Middle frontal gyrus (tissue), 1 donor: Measurements from ENCODE around the gene STAB2.

Experiments used
- DNase-seq: peaks from one replicate; pipeline ENCODE4 v3.0.0-alpha.2; 2015; ENCODE audit warnings: low spot score; ENCODE audit errors: extremely low spot score

Gene STAB2

DNA sequence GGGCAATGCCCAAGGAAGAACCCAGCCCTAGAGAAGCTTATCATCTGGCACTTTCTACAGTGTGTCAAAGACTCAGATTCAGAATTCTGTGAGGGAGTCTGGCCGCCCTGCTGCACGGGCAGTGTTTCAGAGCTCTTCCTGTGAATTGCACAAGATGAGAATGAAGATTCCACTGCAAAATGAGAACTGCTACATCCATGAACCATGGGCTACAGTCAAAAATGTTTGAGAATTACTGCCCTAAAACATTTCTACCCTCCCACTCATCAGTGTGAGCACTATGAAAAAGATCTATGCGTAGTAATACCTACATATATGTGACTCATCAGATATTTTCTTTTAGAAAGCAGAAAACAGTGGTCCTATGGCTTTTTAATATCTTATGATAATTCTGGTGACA lies 104.0 kb downstream of the STAB2 start:
- DNase-seq: no peak

- no peak for DNase-seq
Observed at GRCh38 chr12:103696101-103696500, 109.0 kb downstream of the STAB2 start.

DNA sequence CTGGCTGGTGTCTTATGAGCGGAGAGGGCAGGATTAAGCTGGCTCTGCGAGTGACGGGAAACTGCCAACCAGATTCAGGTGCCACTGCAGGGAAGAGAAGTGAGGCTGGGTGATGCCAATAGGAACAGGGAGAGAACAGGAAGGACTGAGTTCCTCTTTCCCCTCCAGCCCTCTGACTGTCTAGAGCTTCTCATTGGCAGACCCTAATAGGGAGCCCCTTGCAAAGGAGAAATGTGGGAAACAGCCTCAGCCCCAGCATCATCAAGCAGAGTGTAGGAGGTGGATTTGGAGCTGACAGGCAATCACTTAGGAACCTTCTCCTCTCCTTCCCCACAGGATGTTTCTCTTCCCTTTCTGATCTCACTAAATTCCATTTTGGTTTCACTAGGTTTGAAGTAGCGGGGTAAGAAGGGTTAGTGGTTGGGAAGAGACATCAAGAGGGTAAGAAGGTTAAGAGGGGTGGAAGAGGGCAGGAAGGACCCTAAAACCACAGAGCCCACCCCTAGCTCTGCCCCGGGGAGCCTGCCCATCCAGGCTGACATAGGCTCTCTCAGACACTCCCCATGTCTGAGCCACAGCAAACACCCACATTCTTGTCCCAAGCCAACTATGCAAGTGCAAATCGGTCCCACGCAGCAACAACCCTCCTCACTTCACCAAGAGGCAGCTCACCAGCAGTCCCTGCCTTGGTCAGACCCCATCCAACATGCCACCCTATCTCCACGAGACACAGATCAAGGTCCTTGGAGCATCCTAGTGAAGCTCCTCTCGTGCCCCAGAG lies 111.1 kb downstream of the STAB2 start:
- DNase-seq: no peak

GRCh38 chr12:103698752-103699560 lies 111.9 kb downstream of the STAB2 start:
- no peak for DNase-seq

GRCh38 chr12:103705098-103705497 lies 118.0 kb downstream of the STAB2 start:
- DNase-seq: no peak

GRCh38 chr12:103705927-103706326 lies 118.9 kb downstream of the STAB2 start:
- DNase-seq: no peak

DNA sequence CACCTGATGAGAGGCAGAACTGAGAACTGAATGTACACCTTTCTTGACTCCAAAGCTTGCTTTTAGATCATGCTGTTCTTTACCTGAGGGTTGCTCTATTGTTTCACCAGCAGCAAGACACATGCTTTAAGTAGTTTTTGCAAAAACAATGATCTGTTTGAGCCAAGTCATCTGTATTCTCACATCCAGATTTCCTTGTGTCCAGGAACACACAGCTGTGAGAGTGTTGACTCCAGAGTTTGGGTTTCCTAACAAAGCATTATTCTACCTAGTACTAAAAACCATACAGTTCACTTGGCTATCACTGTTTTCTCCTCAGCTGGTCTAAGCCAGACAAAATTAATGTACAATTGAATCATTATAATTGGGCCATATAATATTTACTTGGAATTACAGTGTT lies 120.4 kb downstream of the STAB2 start:
- no peak for DNase-seq

DNA sequence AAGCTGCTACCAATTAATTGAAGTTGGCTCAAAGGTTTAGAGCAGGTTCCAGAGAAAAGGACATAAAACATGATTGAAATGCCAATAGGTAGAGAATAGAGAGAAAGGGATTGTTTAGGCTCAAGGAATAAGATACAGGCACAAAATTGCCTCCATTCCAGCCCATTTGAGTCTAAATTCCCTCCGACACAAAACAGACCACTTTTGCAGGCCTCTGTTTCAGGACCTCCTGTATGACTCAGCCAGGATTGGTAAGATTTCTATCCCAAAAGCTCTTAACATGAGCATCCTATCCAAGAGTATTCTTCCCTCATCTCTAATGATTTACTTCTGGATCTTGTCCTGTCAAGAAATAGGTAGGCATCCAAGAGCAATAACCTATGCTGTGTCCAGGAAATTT lies 123.5 kb downstream of the STAB2 start:
- DNase-seq: no peak

GRCh38 chr12:103712216-103712615 lies 125.1 kb downstream of the STAB2 start:
- DNase-seq: no peak

- no peak for DNase-seq
Observed at GRCh38 chr12:103715494-103715893, 128.4 kb downstream of the STAB2 start.

DNA sequence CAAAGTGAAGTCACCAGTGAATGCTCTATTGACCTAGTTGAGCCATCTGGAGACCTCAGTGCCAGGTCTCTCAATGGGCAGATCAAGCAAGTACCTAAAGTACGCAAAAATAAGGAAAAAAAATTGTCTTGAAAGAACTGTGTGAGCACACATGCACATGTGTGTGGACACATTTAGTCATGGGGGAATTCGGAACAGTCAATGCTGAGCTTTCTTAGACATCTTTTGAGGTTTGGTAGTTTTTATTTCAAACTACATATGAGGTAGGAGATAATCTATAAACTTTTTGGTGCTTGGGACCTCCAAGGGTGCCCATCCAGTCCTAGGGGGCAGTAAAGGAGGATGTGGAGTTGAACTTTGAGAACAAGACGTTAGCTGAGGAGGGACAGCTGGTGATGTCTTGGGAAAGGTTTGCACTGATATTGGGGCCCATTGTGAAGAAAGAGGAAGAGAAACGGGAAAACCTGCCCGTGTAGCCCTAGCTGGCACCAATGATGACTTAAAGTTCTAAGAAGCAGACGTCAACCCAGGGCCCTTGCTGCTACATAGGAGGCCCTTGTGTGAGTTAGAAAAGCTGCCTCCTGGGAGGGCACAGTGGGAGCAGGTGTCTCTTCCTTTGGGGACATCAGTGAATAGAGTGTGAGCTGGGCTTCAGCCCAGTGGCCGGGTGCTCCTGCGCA lies 129.6 kb downstream of the STAB2 start:
- no peak for DNase-seq

- no peak for DNase-seq
Observed at GRCh38 chr12:103725398-103725797, 138.3 kb downstream of the STAB2 start.

DNA sequence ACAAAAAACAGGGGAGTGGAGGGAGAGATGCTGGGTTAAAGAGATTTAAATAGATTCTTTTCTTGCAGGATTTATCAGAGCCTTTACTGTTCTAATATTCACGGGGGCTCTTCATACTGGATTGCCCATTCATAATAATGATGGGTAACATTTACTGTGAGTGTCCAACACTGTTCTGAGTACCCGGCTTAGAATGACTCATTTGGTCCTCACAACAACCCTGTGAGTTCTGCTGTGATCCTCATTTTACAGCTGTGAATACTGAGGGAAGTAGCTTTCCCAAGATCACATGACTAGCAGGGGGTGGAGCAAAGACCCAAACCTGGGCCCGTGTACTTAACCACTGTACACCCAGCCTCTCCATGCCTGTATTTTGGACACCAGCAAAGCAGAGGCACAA lies 140.6 kb downstream of the STAB2 start:
- DNase-seq: no peak

DNA sequence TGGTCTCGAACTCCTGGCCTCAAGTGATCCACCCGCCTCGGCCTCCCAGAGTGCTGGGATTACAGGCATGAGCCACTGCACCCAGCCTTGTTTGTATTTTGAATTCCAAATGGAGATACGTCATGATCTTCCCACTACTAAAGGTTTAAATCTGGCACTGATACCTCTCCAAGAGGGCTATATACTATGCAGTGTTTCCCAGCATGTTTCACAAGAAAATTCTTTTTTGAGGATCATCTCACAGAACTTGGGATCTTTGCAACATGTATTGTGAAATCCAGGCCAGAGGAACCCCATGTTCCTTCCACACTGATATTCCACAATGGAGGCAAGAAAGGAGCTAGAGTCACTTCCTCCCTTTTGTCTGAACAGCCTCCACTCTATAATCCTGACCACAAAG lies 141.2 kb downstream of the STAB2 start:
- no peak for DNase-seq

DNA sequence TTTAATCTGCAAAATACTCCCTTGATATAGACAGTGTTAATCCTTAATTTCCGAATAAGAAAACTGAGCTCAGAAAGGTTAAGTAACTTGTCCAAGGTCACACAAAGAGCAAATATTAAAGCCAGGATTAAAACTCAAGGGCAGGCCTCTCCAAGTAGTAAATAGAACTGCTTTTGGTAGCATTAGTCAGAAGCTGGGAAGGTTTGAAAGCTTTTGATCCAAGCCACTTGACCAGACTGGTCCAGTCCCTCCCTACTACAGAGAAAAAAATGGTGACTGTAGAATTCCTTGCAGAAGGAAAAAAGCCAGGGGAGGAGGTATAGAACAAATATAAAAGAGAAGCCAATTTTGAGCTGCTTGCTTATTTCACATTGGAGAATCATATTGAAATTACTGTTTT lies 142.4 kb downstream of the STAB2 start:
- no peak for DNase-seq

GRCh38 chr12:103731539-103731938 lies 144.5 kb downstream of the STAB2 start:
- no peak for DNase-seq

DNA sequence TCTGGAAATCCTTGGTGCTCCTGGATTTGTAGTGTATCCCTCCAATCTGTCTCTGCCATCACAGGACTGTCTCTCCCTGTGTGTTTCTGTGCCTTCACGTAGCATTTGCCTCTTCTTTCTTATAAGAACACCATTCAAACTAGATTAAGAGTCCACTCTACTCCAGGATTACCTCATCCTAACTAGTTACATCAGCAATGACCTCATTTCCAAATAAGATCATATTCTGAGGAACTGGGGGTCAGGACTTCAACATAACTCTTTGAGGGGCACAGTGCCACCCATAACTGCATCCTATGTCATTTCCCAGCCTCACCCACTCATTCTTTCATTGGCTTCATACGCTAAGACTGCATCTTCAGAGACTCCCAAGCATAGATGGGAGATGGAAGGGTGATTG lies 147.8 kb downstream of the STAB2 start:
- DNase-seq: no peak

DNA sequence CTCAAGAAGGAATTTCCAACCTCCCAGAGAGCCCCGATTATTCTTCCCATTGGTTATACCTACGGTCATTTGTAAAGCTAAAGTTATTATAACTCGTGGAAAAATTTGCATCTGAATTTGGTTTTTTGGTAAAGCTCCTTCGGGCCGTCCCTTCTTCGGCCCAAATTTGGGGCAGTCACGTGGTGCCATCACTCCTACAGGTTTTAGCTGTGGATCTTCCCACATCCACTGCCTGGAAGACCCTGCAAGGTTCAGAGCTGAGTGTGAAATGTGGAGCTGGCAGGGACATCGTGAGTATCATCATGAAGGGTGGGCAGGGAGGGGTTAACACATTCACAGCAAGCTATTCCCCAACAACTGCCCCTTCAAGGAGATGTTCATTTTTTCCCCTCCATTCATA lies 148.2 kb downstream of the STAB2 start:
- DNase-seq: no peak

DNA sequence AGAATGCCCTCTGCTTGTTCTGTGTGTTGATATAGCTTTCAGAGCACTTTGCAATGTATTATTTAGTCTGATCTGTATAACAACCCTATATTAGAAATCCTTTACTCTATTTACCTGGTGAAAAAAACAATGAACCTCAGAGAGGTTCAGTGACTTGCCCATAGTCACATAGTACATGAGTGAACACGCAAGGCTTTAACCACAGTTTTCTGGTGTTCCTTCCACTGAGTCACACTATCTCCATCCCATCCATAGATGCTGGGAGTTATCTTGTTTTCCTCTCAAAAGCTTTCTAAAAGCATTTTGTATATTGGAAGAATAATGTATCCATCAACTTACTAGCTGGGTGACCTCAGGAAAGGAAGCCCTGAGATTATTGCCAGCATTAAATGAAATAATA lies 149.5 kb downstream of the STAB2 start:
- no peak for DNase-seq

- no peak for DNase-seq
Observed at GRCh38 chr12:103737881-103738280, 150.8 kb downstream of the STAB2 start.

DNA sequence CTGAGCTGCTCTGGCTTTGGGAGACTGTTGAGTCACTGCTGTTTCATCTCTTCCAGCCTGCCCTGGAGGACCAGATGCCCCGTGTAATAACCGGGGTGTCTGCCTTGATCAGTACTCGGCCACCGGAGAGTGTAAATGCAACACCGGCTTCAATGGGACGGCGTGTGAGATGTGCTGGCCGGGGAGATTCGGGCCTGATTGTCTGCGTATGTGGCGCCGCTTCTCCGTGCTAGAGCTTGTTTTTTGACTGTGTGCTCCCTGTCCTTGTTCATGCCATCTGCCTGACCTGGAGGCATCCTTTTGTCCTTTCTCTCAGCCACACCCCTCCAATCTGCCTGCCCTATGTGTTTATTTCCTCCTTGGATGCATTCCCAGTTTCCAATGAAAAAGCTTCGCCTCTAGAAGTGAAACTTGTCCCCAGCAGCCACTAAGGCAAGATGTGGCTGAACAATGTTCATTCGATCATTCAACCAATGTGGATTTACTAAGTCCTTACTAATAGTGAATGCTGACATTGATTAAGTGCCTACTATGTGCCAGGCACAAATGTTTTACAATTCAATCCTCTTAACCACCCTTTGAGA lies 155.4 kb downstream of the STAB2 start:
- no peak for DNase-seq

GRCh38 chr12:103743788-103744187 lies 156.7 kb downstream of the STAB2 start:
- DNase-seq: no peak
